Neural progenitor cell (in vitro differentiated cells): ENCODE results near the gene NFATC2.

ENCODE experiments used
- EZH2 ChIP-seq: fragments of 200-600 bp; sonication (generic); IDR thresholded peaks from 2 replicates; pipeline ENCODE4 v1.6.1; 2017; ENCODE audit warnings: antibody characterized with exemption, mild to moderate bottlenecking, moderate library complexity
- EZH2phosphoT487 ChIP-seq: fragments of 200-600 bp; sonication (generic); IDR thresholded peaks from 2 replicates; pipeline ENCODE4 v1.6.1; 2017; ENCODE audit warnings: antibody characterized with exemption
- TF ChIP-seq, protein P1 (sequence below): fragments of 200-600 bp; sonication (generic); IDR thresholded peaks from 2 replicates; pipeline ENCODE4 v1.5.1; 2017; ENCODE audit warnings: antibody characterized with exemption, mild to moderate bottlenecking

- TF ChIP-seq, protein P1, sequence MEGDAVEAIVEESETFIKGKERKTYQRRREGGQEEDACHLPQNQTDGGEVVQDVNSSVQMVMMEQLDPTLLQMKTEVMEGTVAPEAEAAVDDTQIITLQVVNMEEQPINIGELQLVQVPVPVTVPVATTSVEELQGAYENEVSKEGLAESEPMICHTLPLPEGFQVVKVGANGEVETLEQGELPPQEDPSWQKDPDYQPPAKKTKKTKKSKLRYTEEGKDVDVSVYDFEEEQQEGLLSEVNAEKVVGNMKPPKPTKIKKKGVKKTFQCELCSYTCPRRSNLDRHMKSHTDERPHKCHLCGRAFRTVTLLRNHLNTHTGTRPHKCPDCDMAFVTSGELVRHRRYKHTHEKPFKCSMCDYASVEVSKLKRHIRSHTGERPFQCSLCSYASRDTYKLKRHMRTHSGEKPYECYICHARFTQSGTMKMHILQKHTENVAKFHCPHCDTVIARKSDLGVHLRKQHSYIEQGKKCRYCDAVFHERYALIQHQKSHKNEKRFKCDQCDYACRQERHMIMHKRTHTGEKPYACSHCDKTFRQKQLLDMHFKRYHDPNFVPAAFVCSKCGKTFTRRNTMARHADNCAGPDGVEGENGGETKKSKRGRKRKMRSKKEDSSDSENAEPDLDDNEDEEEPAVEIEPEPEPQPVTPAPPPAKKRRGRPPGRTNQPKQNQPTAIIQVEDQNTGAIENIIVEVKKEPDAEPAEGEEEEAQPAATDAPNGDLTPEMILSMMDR, result no peak
- no peak for TF ChIP-seq EZH2phosphoT487
- TF ChIP-seq EZH2, result no peak
Observed at GRCh38 chr20:51401496-51401895, 141.0 kb downstream of the NFATC2 start.
